Fibroblast of skin of right quadriceps (primary cell): ENCODE measurements around the gene ACACB.

Experiments
- DNase-seq: peaks from one replicate; pipeline ENCODE4 v3.0.0-alpha.2; 2013

Gene ACACB

DNA sequence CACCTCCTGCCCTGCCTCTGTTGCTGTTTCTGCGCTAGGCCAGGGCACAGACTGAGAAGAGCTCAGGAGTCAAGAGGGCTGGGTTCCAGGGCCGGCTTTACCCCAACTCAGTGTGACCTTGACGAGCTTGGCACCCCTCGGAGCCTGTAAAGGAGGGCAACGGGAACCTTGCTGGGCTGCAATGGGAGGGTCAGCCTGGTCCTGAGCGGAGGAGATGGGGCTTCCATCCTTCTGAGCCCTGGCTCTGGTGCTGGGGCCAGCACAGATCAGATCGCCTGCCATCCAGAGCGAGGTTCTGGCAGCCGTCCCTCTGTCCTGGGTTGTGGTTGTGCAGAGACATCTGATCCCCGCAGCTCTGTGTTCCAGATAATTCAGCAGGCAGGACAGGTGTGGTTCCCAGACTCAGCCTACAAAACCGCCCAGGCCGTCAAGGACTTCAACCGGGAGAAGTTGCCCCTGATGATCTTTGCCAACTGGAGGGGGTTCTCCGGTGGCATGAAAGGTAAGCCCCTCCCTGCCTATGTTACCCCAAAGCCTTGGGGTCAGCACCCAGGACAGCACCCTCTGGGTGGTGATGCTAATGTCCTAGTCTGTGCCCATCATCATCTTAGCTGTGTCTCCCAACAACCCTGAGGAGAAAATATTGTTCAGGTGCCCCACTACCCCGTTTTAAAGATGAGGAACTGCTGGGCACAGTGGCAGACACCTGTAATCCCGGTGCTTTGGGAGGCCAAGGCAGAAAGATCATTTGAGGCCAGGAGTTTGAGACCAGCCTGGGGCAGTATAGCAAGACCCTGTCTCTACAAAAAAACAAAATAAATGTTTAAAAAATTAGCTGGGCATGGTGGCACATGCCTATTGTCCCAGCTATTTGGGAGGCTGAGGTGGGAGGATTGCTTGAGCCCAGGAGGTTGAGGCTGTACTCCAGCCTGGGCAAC, 142.5 kb downstream of the ACACB start:
- DNase-seq, result no peak

GRCh38 chr12:109259545-109259895, 143.1 kb downstream of the ACACB start:
- DNase-seq, result no peak

- DNase-seq, result no peak
Observed at GRCh38 chr12:109261087-109261486, 144.7 kb downstream of the ACACB start.

DNA sequence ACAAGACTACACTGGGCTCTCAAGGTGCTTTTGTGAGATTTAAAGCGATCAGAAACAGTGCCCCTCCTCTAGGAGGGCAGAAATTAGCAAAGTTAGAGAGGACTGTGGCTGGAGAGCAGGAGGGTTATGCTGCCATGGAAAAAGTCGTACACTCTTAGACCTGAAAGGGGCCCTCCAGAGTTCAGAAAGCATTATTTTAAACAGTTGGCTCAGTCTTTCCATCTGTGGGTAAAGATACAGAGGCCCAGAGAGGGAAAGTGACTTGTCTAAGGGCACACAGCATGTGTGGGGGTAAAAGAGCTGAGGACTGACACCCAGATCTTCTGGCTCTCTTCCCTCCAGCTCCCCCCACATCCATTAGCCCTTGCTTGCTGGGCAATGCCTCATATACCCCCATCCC, 145.6 kb downstream of the ACACB start:
- no peak for DNase-seq

DNA sequence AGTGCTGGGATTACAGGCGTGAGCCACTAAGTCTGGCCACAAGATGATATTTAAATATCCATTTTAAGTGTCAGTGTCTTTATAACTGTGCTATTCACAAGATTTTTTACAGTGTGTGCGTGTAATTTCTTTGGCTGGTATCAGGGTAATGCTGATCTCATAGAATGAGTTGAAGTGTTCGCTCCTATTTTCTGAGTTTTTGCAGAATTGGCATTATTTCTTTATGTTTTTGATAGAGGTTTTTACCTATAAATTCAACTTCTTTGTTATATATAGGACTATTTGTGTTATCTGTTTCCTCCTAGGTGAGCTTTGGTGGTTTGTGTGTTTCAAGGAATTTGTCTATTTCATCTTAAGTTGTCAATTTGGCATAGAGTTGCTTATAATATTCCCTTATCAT, 147.1 kb downstream of the ACACB start:
- no peak for DNase-seq

- DNase-seq, result peak; percentile 48
Observed at GRCh38 chr12:109264095-109264942, 147.9 kb downstream of the ACACB start.

GRCh38 chr12:109264943-109265650, 148.7 kb downstream of the ACACB start:
- no peak for DNase-seq

DNA sequence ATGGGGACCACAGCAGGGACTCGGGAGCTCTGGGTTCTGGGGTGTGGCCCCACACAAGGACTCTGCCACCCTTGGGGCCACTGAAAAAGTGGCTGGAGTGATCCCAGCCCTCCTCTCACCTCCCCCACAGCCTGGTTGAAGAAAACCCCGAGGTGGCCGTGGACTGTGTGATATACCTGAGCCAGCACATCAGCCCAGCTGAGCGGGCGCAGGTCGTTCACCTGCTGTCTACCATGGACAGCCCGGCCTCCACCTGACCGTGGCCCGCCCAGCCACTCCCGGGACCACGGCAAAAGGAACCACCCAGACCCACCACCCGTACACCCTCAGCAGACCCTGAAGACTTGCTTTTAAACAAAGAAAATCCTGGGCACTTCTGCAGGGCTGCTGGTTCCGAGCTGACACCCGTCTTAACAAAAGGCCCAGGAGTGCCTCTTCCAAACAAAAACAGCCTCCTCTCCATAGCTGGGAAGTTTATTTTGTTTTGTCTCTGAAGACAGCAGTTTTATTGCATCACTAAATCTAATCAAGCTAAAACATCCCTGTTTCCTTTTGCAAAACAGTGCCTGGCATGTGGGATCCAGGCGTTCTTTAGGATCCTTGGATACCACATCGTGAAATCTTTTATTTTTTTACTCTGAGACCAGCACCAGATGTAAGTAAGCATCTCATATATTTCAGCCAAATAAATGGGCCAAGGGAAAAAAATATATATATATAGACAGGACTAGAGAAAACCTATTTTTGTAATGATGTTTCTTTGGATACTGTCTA, 149.9 kb downstream of the ACACB start:
- DNase-seq, result no peak

GRCh38 chr12:109267361-109267760, 151.0 kb downstream of the ACACB start:
- DNase-seq, result no peak

DNA sequence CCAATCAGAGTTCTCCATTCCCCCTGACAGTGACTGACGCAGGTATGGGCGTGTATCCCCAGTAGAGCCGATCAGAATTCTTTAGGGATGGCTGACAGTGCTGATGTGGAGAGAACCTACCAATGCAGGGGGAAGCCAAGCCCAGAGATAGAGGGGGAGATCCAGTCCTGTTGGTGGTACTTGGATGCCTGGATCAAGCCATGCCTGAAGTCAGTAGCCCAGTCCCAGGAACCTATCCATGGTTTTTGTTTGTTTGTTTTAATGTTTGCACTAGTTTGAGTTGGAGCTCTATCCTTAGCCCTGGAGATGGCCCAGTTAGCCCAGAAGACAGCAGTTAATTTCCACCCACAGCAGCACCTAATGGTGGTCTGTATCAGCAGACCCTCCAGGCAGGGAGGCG, 152.5 kb downstream of the ACACB start:
- DNase-seq, result no peak

DNA sequence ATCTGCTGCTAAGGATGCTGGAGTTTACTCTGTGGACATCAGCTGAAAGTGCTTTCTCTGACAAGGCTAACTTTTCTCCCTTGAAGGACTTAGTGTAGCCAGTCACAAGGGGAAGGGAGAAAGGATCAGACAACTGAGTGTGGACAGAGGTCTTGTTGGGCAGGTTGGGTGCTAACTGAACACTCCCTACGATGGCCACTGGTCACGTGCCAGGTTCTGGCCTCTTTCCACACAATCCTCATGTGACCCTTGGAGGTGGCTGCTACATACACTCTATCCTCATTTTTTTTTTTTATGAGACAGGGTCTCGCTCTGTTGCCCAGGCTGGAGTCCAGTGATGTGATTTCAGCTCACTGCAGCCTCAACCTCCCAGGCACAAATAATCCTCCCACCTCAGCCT, 153.0 kb downstream of the ACACB start:
- no peak for DNase-seq

DNA sequence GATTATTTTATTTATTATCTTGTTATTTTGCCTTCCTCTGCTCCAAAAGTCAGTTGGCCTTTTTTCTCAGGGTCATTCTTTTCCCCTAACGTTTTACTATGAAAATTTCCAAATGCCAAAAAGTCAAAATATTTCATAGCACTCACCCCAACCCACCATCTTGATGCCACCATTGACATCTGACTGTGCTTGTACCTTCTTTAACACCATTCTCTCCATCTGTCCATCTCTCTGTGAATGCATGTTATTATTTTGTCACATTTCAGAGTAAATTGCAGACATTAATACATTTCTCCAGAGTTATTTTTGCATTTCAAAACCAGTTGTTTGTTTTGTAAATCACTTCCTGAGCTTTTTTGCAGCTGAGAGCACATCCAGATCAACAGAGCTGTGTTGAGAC, 154.1 kb downstream of the ACACB start:
- DNase-seq, result no peak

GRCh38 chr12:109271418-109271817, 155.0 kb downstream of the ACACB start:
- DNase-seq, result no peak

- DNase-seq, result no peak
Observed at GRCh38 chr12:109273354-109273753, 157.0 kb downstream of the ACACB start.

DNA sequence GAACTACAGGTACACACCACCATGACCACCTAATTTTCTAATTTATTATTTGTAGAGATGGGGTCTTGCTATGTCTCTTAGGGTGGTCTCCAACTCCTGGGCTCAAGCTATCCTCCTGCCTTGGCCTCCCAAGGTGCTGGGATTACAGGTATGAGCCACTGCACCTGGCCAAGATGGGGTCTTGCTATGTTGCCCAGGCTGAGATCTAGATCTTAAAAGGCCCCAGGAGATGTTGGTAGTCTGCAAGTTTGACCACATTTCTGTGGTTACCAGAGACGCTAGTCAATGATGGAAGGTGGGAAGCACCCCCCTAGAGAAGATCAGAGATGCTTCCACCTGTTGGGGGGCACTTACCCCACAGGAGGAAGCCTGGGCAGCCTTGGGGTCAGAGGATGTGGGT, 158.0 kb downstream of the ACACB start:
- DNase-seq, result no peak

DNA sequence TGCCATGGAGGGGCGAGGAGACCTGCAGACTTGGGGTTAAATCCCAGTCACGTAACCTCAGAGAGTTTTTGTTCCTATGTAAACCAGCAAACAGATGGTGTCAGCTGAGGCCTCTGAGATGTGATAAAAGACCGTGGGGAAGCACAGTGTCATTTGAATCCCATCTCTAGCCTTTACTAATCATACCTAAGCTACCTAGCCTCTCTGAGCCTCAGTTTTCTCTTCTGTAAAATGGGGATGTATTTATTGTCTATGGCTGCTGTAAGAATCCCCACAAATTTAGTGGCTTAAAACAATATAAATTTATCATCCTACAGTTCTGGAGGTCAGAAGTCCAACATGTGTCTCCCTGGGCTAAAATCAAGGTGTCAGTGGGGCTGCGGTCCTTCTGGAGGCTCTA, 158.8 kb downstream of the ACACB start:
- DNase-seq, result no peak

DNA sequence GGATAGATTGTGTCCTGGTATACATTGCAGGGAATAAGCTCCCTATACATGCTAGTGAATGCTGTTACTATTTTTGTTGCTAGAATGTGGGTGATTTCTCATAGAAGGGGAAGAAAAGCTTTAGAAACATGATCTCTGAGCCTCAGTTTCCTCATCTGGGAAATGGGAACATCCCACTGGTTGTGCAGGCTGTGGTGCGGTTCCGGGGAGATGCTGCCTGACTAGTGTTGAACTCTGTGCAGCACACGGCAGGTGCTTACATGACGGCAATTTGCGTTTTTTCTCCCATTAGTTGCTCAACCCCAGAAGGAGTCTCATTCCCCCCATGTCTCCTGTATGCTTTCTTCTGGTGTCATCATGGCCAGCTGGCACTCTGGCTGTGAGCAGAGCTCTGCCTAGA, 159.8 kb downstream of the ACACB start:
- no peak for DNase-seq

- no peak for DNase-seq
Observed at GRCh38 chr12:109277255-109277898, 161.0 kb downstream of the ACACB start.

GRCh38 chr12:109277899-109278762, 161.7 kb downstream of the ACACB start:
- DNase-seq, result no peak

DNA sequence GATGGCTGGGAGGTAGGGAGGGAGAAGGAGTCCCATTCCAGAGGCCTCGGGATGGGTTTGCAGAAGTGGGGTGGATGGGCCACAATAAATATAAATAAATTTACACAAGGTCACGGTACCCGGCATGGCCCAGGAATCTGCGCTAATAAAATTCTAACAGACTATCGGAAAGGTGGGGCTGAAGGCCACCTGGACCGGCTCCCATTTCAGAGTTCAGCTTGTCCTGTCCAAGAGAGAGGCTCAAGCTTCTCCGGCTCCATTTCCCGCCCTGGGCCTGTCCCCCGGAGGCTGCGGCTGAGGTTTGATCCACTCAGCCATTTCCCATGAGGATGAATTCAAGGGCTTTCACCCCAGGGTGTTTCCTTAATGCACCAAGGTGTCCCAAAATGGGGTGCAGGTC, 162.5 kb downstream of the ACACB start:
- no peak for DNase-seq

DNA sequence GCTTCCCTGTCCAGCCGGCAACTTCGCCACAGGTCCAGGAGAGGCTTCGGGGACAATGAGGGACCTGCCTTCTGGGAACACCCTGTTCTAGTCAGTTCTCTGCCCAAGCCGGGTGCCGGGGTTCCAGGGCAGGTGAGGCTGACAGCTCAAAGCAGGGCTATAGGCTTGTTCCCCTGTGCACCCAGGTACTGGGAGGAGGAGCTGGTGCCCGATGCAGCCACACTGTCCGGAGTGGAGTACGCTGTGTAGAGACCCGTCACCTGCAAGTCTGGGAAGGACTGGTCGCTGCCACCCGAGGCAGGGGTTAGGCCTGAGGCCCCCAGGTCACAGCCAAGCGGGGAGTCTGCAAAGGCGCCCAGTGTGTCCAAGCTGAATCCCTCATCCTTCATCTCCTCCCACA, 163.1 kb downstream of the ACACB start:
- DNase-seq, result no peak
